Activated CD8-positive, alpha-beta memory T cell treated with anti-CD3 and anti-CD28 coated beads, Interleukin-2, amount 50 U/mL, for 24 hours (primary cell): ENCODE measurements around the gene TPCN2.
A peak's percentile ranks its signal among the peaks of the same experiment; 100 is the strongest.

Experiments used
- DNase-seq: peaks from one replicate; pipeline ENCODE4 v3.0.0-alpha.2; 2020; ENCODE audit errors: extremely low read depth

TPCN2 gene

GRCh38 chr11:69111624-69112542 is 63.2 kb downstream of the TPCN2 start:
- DNase-seq: no peak

- DNase-seq: no peak
Observed at GRCh38 chr11:69113226-69113625, 64.5 kb downstream of the TPCN2 start.

- DNase-seq: no peak
Observed at GRCh38 chr11:69113646-69114340, 65.1 kb downstream of the TPCN2 start.

DNA sequence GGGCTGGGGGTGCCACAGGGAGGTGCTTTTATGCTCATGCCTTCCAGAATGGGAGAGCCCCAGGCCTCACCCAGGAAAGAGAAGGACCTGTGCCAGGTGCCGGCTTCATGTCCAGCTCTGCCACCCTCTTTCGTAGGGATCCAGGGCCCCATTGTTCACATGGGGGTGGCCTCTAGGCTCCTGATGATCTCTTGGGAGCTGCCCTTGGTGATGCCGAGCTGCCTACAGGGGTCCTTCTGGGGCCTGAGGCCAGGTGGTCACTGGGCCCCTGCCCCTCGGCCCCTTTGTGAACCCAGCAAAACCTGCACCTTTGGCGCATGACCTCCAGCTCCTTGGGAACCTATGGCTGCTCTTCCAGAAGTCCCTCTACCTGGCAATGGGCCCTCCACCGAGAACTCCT is 65.6 kb downstream of the TPCN2 start:
- DNase-seq: no peak

GRCh38 chr11:69114811-69115523 is 66.2 kb downstream of the TPCN2 start:
- no peak for DNase-seq

- no peak for DNase-seq
Observed at GRCh38 chr11:69115586-69116560, 67.1 kb downstream of the TPCN2 start.

DNA sequence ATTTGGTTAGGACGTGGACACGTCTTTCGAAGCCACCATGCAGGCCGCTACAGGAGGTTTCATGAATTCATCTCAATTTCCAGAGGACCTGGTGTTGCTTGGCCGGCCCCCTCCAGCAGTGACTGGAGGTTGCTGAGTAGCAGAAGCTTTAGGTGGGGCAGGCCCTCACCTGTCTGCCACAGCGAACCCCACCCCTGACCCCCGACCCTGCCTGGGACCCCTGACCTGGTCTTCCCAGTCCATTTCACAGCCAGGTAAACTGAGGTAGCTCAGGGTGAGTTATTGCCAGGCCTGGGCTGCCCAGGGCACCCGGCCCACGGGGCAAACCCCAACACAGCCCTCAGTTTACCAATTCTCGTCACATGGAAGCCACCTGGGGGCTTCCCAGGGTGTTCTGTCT is 67.9 kb downstream of the TPCN2 start:
- no peak for DNase-seq

DNA sequence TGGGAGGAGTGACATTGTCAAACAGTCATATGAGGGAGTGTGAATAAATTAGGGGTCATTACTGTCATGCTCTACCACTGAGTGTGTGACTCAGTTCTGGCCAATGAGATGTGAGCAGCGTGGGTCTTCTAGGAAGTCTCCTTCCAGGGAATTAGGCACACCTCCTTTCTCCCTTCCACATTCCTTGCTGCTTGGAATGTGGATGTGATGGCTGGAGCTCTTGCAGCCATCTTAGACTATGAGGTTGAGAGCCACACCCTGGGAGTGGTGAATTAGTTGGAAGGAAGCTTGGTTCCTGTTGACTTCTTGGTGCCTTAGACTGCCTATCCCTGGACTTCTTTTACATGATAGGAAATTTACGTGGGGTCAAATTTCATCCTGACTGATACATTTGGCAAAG is 70.5 kb downstream of the TPCN2 start:
- DNase-seq: no peak

GRCh38 chr11:69120096-69120875 is 71.6 kb downstream of the TPCN2 start:
- no peak for DNase-seq

DNA sequence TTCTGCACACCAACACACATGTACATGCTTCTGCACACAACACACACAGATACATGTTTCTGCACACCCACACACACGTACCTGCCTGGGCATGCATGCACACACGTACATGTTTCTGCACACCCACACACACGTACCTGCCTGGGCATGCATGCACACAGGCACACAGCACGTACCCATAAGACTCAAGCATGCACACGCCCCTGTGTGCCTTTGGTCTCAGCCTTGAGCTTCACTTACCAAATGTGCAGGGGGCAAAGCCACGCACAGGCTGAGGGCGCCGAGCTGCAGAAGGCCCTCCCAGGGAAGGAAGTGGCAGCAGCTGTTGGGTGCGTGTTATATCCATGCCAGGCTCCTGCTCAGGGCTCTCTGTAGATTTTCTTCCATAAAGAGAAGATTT is 72.3 kb downstream of the TPCN2 start:
- no peak for DNase-seq

- DNase-seq: no peak
Observed at GRCh38 chr11:69121621-69122325, 73.0 kb downstream of the TPCN2 start.

GRCh38 chr11:69122326-69122629 is 73.5 kb downstream of the TPCN2 start:
- DNase-seq: no peak

- DNase-seq: peak; percentile 43
Observed at GRCh38 chr11:69122630-69123431, 74.1 kb downstream of the TPCN2 start.

DNA sequence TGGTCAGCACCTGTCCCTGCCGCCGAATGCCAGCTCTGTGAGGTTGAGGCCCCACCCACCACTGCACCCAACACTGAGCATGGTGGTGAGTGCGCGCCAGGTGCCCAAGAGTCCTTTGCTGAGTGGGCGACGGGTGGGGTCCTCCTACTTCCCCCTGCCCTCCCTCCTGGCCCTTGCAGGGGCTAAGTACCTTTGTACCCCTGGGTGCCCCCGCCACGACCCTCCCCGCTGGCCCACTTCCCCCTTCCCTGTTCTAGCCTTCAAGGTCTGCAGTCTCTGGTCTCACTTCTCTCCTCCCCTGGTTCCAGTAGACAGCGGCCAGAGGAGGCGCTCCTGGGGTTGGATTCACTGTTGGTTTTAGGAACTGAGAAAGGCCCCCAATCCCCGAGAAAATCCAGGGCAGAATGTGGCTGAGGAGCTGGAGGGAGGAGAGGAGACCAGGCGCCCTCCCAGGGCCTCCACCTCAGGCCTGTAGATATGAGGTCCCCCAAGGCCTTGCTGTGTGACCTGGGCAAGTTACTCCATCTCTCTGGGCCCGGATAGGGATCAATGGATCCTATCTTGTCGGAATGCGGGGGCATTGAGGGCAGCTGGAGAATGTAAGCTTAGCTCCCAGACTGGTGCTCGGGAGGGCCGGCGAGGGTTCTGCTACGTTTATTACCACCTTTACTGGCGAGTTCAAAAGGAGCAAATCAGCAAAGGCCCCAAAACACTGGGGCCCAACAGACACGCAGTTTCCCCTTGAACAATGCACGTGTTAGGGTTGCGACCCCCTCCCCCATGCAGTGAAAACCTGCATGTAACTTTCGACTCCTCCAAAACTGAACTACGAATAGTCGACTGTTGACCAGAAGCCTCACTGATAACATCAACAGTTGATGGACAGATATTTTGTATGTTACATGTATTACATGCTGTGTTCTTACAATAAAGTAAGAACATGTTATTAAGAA is 75.1 kb downstream of the TPCN2 start:
- DNase-seq: no peak

GRCh38 chr11:69125861-69126260 is 77.1 kb downstream of the TPCN2 start:
- DNase-seq: no peak

GRCh38 chr11:69126286-69126685 is 77.6 kb downstream of the TPCN2 start:
- no peak for DNase-seq

DNA sequence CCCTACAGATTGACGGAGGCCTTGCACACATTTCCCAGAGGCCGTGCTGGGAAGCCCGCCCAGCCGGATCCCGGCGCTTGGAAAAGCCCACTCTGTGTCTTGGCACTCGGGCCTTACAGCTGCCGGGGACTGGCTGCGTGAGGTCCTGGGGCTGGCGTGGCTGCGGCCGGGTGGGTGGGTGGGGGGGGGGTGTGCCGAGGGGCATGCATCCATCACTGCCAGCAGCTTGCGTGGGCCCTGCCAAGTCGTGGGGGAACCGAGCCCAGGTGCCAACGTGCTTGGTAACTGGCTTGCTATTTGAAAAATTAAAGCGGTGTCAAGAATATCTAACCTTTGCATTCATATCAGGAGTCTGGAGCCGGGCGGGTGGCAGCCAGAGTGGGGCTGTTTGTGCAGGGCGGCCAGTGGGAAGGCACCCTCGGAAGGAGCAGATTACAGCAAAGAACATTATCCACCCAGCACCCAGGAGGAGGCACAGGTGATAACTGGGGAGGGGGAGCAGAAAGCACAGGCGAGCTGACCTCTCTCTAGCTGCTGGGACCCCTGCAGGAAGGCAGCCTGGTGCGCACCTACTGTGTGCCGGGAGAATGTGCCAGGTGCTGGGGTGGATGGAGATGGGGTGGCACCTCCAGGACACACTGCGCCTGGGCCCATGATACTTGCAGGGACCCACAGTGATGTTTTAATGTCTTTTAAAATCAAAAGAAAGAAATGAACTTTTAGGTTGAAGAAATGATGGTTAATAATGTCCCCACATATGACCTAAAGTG is 78.5 kb downstream of the TPCN2 start:
- DNase-seq: no peak
